H9 (cell line): ENCODE results near the gene TAF1. TPM values are rescaled to one million over a fixed set of nuclear protein-coding genes. Genes with fewer than 3 reads are reported as not detected.

Experiments used
- DNase-seq: peaks from one replicate; pipeline ENCODE4 v3.0.0-alpha.2; 2017
- H2AFZ ChIP-seq: one replicate; pipeline ENCODE4 v1.6.1; 2013; ENCODE audit warnings: mild to moderate bottlenecking, low read length, control low read depth, moderate library complexity
- H2AK5ac ChIP-seq: 2 replicates; pipeline ENCODE4 v1.6.1; 2013; ENCODE audit warnings: low read length, control low read depth, mixed read lengths; ENCODE audit not compliant: insufficient read length
- H2BK120ac ChIP-seq: one replicate; pipeline ENCODE4 v1.6.1; 2013; ENCODE audit warnings: low read depth, mild to moderate bottlenecking, low read length, control low read depth, inconsistent platforms; ENCODE audit not compliant: poor library complexity, severe bottlenecking
- H2BK12ac ChIP-seq: 2 replicates; pipeline ENCODE4 v1.6.1; 2013; ENCODE audit warnings: low read length, control low read depth, mixed read lengths, low read depth; ENCODE audit not compliant: insufficient read length
- H2BK15ac ChIP-seq: 2 replicates; pipeline ENCODE4 v1.6.1; 2013; ENCODE audit warnings: low read depth, low read length, control low read depth
- H2BK20ac ChIP-seq: one replicate; pipeline ENCODE4 v1.6.1; 2013; ENCODE audit warnings: low read depth, mild to moderate bottlenecking, low read length, control low read depth, inconsistent platforms; ENCODE audit not compliant: poor library complexity, severe bottlenecking
- H2BK5ac ChIP-seq: 2 replicates; pipeline ENCODE4 v1.6.1; 2013; ENCODE audit warnings: low read length, control low read depth, mixed read lengths; ENCODE audit not compliant: insufficient read length
- H3K14ac ChIP-seq: 2 replicates; pipeline ENCODE4 v1.6.1; 2013; ENCODE audit warnings: low read length, control low read depth; ENCODE audit not compliant: insufficient read depth
- H3K18ac ChIP-seq: 2 replicates; pipeline ENCODE4 v1.6.1; 2013; ENCODE audit warnings: low read depth, mild to moderate bottlenecking, mixed read lengths, low read length, control low read depth; ENCODE audit not compliant: insufficient read length
- H3K23ac ChIP-seq: 2 replicates; pipeline ENCODE4 v1.6.1; 2013; ENCODE audit warnings: low read length, control low read depth, mixed read lengths, low read depth; ENCODE audit not compliant: insufficient read length
- H3K23me2 ChIP-seq: 2 replicates; pipeline ENCODE4 v1.6.1; 2013; ENCODE audit warnings: low read depth, mild to moderate bottlenecking, mixed read lengths, low read length, control low read depth; ENCODE audit not compliant: insufficient read length, poor library complexity, severe bottlenecking
- H3K27ac ChIP-seq: 2 replicates; pipeline ENCODE4 v1.5.1; 2013; ENCODE audit warnings: low read length, control low read depth, mixed read lengths, low read depth; ENCODE audit not compliant: insufficient read length
- H3K27me3 ChIP-seq: 2 replicates; pipeline ENCODE4 v1.6.1; 2013; ENCODE audit warnings: low read length, control low read depth, inconsistent platforms; ENCODE audit not compliant: insufficient read depth
- H3K4ac ChIP-seq: 2 replicates; pipeline ENCODE4 v1.6.1; 2013; ENCODE audit warnings: low read depth, mild to moderate bottlenecking, control low read depth, inconsistent platforms, low read length, moderate library complexity
- H3K4me1 ChIP-seq: 2 replicates; pipeline ENCODE4 v1.6.1; 2013; ENCODE audit warnings: low read length, control low read depth, inconsistent platforms; ENCODE audit not compliant: insufficient read depth
- H3K4me2 ChIP-seq: 2 replicates; pipeline ENCODE4 v1.6.1; 2013; ENCODE audit warnings: low read length, control low read depth, mixed read lengths; ENCODE audit not compliant: insufficient read length, insufficient read depth
- H3K56ac ChIP-seq: 2 replicates; pipeline ENCODE4 v1.6.1; 2013; ENCODE audit warnings: low read depth, mild to moderate bottlenecking, mixed read lengths, low read length, control low read depth; ENCODE audit not compliant: insufficient read length
- H3K79me1 ChIP-seq: 2 replicates; pipeline ENCODE4 v1.6.1; 2013; ENCODE audit warnings: low read depth, mild to moderate bottlenecking, moderate library complexity, low read length, control low read depth, inconsistent platforms; ENCODE audit not compliant: insufficient read depth, poor library complexity, severe bottlenecking
- H3K79me2 ChIP-seq: 2 replicates; pipeline ENCODE4 v1.6.1; 2013; ENCODE audit warnings: low read length, control low read depth, inconsistent platforms; ENCODE audit not compliant: insufficient read depth
- H3K9ac ChIP-seq: 2 replicates; pipeline ENCODE4 v1.6.1; 2013; ENCODE audit warnings: low read length, control low read depth, mixed read lengths; ENCODE audit not compliant: insufficient read length; ENCODE audit errors: extremely low read depth
- H3K9me3 ChIP-seq: one replicate; pipeline ENCODE4 v1.6.1; 2013; ENCODE audit warnings: low read depth, low read length, inconsistent platforms; ENCODE audit not compliant: control insufficient read depth
- H3T11ph ChIP-seq: one replicate; pipeline ENCODE4 v1.6.1; 2013; ENCODE audit warnings: mild to moderate bottlenecking, low read length, control low read depth, inconsistent platforms
- H4K20me1 ChIP-seq: one replicate; pipeline ENCODE4 v1.6.1; 2013; ENCODE audit not compliant: control insufficient read depth, insufficient read length, insufficient read depth
- H4K5ac ChIP-seq: 2 replicates; pipeline ENCODE4 v1.6.1; 2013; ENCODE audit warnings: low read depth, mild to moderate bottlenecking, mixed read lengths, low read length, control low read depth; ENCODE audit not compliant: insufficient read length
- H4K8ac ChIP-seq: replicated peaks from 2 replicates; pipeline ENCODE4 v1.6.1; 2013; ENCODE audit warnings: low read length, control low read depth, mixed read lengths, low read depth; ENCODE audit not compliant: insufficient read length
- H4K91ac ChIP-seq: 2 replicates; pipeline ENCODE4 v1.6.1; 2013; ENCODE audit warnings: low read depth, mild to moderate bottlenecking, moderate library complexity, mixed read lengths, low read length, control low read depth; ENCODE audit not compliant: insufficient read length
- H3K27ac Mint-ChIP-seq, 3 experiments: 2 replicates in 2 of 3; 3 replicates in 1 of 3; pipeline ENCODE4 v1.8.0; 2020 to 2021; ENCODE audit warnings: mixed read lengths in 3 of 3, mild to moderate bottlenecking in 1 of 3, moderate library complexity in 1 of 3
- H3K27me3 Mint-ChIP-seq: 2 replicates; pipeline ENCODE4 v1.8.0; 2021; ENCODE audit warnings: low read depth, mild to moderate bottlenecking, moderate library complexity, mixed read lengths
- H3K36me3 Mint-ChIP-seq, 3 experiments: 2 replicates in 2 of 3; 3 replicates in 1 of 3; pipeline ENCODE4 v1.8.0; 2020 to 2021; ENCODE audit warnings: low read depth in 3 of 3, mixed read lengths in 3 of 3; ENCODE audit not compliant: insufficient read depth in 1 of 3
- H3K4me1 Mint-ChIP-seq, 2 experiments: 2 replicates each; pipeline ENCODE4 v1.8.0; 2020; ENCODE audit warnings: mixed read lengths in 2 of 2
- H3K4me3 Mint-ChIP-seq, 2 experiments: 2 replicates in 1 of 2; 3 replicates in 1 of 2; pipeline ENCODE4 v1.8.0; 2020 to 2021; ENCODE audit warnings: mild to moderate bottlenecking in 2 of 2, mixed read lengths in 2 of 2, moderate library complexity in 1 of 2
- H3K9me3 Mint-ChIP-seq, 2 experiments: 2 replicates in 1 of 2; 3 replicates in 1 of 2; pipeline ENCODE4 v1.8.0; 2020; ENCODE audit warnings: mild to moderate bottlenecking in 2 of 2, mixed read lengths in 2 of 2, moderate library complexity in 1 of 2
- WGBS: extraction: QIAGEN DNeasy Blood & Tissue Kit; methylation state at CpG from one replicate; pipeline ENCODE4 v1.1.7; 2013; ENCODE audit warnings: missing lambda C conversion rate, low lambda C conversion rate, mixed read lengths; ENCODE audit not compliant: insufficient read length; ENCODE audit errors: extremely low coverage; 5-methylcytosine and 5-hydroxymethylcytosine counted together
- total RNA-seq: library from RNA; stranded (reverse); gene quantifications from 2 replicates; pipeline ENCODE4 v1.2.1, GENCODE V29; 2021
- TF ChIP-seq, protein P1 (sequence below): fragments of 200-600 bp; sonication (generic); conservative IDR thresholded peaks from 3 replicates; pipeline ENCODE4 v1.8.0; 2021; ENCODE audit warnings: antibody characterized with exemption, mild to moderate bottlenecking

Gene TAF1
- total RNA-seq, 1 experiment from 2014 or later: 32.2 TPM

- Histone ChIP-seq H2AK5ac (no peak overlapping the region), H3K14ac (no peak overlapping the region), H3K4ac (no peak overlapping the region), H4K91ac (no peak overlapping the region), H2BK15ac (no peak overlapping the region), H2BK20ac (no peak overlapping the region), H3K9me3 (peaks cover 14% of the 10 kb centered on the region), H2BK5ac (no peak overlapping the region), H4K20me1 (no peaks in the 10 kb centered on the region), H3K4me2 (no peak overlapping the region), H3K79me2 (no peaks in the 10 kb centered on the region), H2BK120ac (no peak overlapping the region), H3K23ac (no peak overlapping the region), H3T11ph (no peak overlapping the region), H3K23me2 (no peaks in the 10 kb centered on the region), H4K5ac (no peak overlapping the region), H3K27me3 (no peaks in the 10 kb centered on the region), H2BK12ac (no peak overlapping the region), H3K9ac (no peak overlapping the region), H3K27ac (no peak overlapping the region), H2AFZ (no peak overlapping the region), H4K8ac (no peak overlapping the region), H3K79me1 (no peaks in the 10 kb centered on the region), H3K4me1 (no peaks in the 10 kb centered on the region), H3K18ac (no peak overlapping the region), H3K56ac (no peak overlapping the region)
- no peak for DNase-seq
- no peaks in the 10 kb centered on the region for H3K27me3 Mint-ChIP-seq
- peaks cover 36 to 87% (median 73%) of the 10 kb centered on the region in 3 experiments; a peak in 6 of 7 replicates for H3K36me3 Mint-ChIP-seq
- TF ChIP-seq, protein P1, sequence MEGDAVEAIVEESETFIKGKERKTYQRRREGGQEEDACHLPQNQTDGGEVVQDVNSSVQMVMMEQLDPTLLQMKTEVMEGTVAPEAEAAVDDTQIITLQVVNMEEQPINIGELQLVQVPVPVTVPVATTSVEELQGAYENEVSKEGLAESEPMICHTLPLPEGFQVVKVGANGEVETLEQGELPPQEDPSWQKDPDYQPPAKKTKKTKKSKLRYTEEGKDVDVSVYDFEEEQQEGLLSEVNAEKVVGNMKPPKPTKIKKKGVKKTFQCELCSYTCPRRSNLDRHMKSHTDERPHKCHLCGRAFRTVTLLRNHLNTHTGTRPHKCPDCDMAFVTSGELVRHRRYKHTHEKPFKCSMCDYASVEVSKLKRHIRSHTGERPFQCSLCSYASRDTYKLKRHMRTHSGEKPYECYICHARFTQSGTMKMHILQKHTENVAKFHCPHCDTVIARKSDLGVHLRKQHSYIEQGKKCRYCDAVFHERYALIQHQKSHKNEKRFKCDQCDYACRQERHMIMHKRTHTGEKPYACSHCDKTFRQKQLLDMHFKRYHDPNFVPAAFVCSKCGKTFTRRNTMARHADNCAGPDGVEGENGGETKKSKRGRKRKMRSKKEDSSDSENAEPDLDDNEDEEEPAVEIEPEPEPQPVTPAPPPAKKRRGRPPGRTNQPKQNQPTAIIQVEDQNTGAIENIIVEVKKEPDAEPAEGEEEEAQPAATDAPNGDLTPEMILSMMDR: no peak
- no peak overlapping the region for H3K27ac Mint-ChIP-seq
- H3K9me3 Mint-ChIP-seq: peaks cover 58 to 68% of the 10 kb centered on the region in 2 experiments
- no peaks in the 10 kb centered on the region for H3K4me1 Mint-ChIP-seq
- WGBS: no CpG with 5 or more reads among the region's 5 CpGs
- H3K4me3 Mint-ChIP-seq: no peak overlapping the region; a peak in 1 of 5 replicates
Measured at GRCh38 chrX:71396576-71396975, 30.4 kb downstream of the TAF1 start.
